Measurements from ENCODE around the gene ZEB1.

Gene ZEB1

GRCh38 chr10:31374146-31374696 lies 55.2 kb downstream of the ZEB1 start:
- TF ChIP-seq, protein P1, sequence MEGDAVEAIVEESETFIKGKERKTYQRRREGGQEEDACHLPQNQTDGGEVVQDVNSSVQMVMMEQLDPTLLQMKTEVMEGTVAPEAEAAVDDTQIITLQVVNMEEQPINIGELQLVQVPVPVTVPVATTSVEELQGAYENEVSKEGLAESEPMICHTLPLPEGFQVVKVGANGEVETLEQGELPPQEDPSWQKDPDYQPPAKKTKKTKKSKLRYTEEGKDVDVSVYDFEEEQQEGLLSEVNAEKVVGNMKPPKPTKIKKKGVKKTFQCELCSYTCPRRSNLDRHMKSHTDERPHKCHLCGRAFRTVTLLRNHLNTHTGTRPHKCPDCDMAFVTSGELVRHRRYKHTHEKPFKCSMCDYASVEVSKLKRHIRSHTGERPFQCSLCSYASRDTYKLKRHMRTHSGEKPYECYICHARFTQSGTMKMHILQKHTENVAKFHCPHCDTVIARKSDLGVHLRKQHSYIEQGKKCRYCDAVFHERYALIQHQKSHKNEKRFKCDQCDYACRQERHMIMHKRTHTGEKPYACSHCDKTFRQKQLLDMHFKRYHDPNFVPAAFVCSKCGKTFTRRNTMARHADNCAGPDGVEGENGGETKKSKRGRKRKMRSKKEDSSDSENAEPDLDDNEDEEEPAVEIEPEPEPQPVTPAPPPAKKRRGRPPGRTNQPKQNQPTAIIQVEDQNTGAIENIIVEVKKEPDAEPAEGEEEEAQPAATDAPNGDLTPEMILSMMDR (IDR thresholded peaks at IDR 0.05; ENCODE audit: low read depth, low read length, missing control alignments): no peak
- H3K4me3 ChIP-seq (replicated peaks; ENCODE audit: low read depth, low read length): no peak overlapping the region
- no peak for DNase-seq (ENCODE audit: extremely low read depth, low read depth)

- no peak overlapping the region for H3K4me3 ChIP-seq (replicated peaks; ENCODE audit: low read depth, low read length)
- DNase-seq (ENCODE audit: extremely low read depth, low read depth): no peak
- TF ChIP-seq, protein P1 (IDR thresholded peaks at IDR 0.05; ENCODE audit: low read depth, low read length, missing control alignments): no peak
These were observed 62.2 kb downstream of the ZEB1 start for GRCh38 chr10:31381171-31381570.

GRCh38 chr10:31381766-31382316 lies 62.8 kb downstream of the ZEB1 start:
- no peak overlapping the region for H3K4me3 ChIP-seq (replicated peaks; ENCODE audit: low read depth, low read length)
- TF ChIP-seq, protein P1 (IDR thresholded peaks at IDR 0.05; ENCODE audit: low read depth, low read length, missing control alignments): no peak
- DNase-seq (ENCODE audit: extremely low read depth, low read depth): no peak

- no peak overlapping the region for H3K4me3 ChIP-seq (replicated peaks; ENCODE audit: low read depth, low read length)
- DNase-seq (ENCODE audit: extremely low read depth, low read depth): no peak
- TF ChIP-seq, protein P1 (IDR thresholded peaks at IDR 0.05; ENCODE audit: low read depth, low read length, missing control alignments): no peak
These were observed 65.0 kb downstream of the ZEB1 start for GRCh38 chr10:31383810-31384588.

DNA sequence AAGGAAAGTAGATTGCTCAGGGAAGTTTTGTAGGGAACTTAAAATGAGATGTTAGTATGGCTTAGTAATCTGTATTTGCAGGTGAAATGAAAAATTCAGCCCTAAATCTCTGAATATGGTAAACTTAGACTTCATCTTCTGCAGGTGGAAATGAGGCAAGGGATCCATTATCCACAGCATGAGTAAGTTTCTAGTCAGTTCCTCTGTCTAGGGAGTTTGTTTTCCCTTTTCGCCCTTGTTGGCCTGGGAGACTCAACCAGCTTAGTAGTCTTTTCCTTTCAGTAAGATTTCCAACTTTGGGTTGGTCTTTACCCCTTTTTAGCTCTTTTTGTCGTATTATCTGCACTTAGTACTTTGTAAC lies 65.6 kb downstream of the ZEB1 start:
- H3K4me3 ChIP-seq (replicated peaks; ENCODE audit: low read depth, low read length): no peak overlapping the region
- TF ChIP-seq, protein P1 (IDR thresholded peaks at IDR 0.05; ENCODE audit: low read depth, low read length, missing control alignments): no peak

GRCh38 chr10:31390804-31391203 lies 71.8 kb downstream of the ZEB1 start:
- no peak for DNase-seq (ENCODE audit: extremely low read depth, low read depth)
- TF ChIP-seq, protein P1 (IDR thresholded peaks at IDR 0.05; ENCODE audit: low read depth, low read length, missing control alignments): no peak
- H3K4me3 ChIP-seq (replicated peaks; ENCODE audit: low read depth, low read length): no peak overlapping the region

More for the DNA sequence above, 65.6 kb downstream of the ZEB1 start:
- no peak for DNase-seq (ENCODE audit: extremely low read depth, low read depth)

Measured in HFF-Myc (cell line).